Measurements from ENCODE around the gene BICD2.

BICD2 gene

GRCh38 chr9:92714787-92715487 is 49.7 kb downstream of the BICD2 start:
- no peak for DNase-seq (ENCODE audit: low read depth, low spot score)

- no peak for DNase-seq (ENCODE audit: low read depth, low spot score)
These were observed 50.6 kb downstream of the BICD2 start for GRCh38 chr9:92714016-92714415.

- no peak for DNase-seq (ENCODE audit: low read depth, low spot score)
These were observed 51.1 kb downstream of the BICD2 start for GRCh38 chr9:92713528-92713927.

- no peak for DNase-seq (ENCODE audit: low read depth, low spot score)
These were observed 51.9 kb downstream of the BICD2 start for GRCh38 chr9:92712767-92713166.

- no peak for DNase-seq (ENCODE audit: low read depth, low spot score)
These were observed 52.8 kb downstream of the BICD2 start for GRCh38 chr9:92711844-92712243.

- DNase-seq (ENCODE audit: low read depth, low spot score), result no peak
These were observed 53.5 kb downstream of the BICD2 start for GRCh38 chr9:92711146-92711545.

GRCh38 chr9:92710368-92710767 is 54.3 kb downstream of the BICD2 start:
- DNase-seq (ENCODE audit: low read depth, low spot score), result no peak

- DNase-seq (ENCODE audit: low read depth, low spot score), result no peak
These were observed 54.7 kb downstream of the BICD2 start for GRCh38 chr9:92709954-92710353.

GRCh38 chr9:92709240-92709639 is 55.4 kb downstream of the BICD2 start:
- no peak for DNase-seq (ENCODE audit: low read depth, low spot score)

GRCh38 chr9:92707530-92707929 is 57.1 kb downstream of the BICD2 start:
- no peak for DNase-seq (ENCODE audit: low read depth, low spot score)

- DNase-seq (ENCODE audit: low read depth, low spot score), result no peak
These were observed 58.3 kb downstream of the BICD2 start for GRCh38 chr9:92706218-92706940.

GRCh38 chr9:92704528-92704927 is 60.1 kb downstream of the BICD2 start:
- no peak for DNase-seq (ENCODE audit: low read depth, low spot score)

GRCh38 chr9:92696619-92697018 is 68.0 kb downstream of the BICD2 start:
- DNase-seq (ENCODE audit: low read depth, low spot score), result no peak

- DNase-seq (ENCODE audit: low read depth, low spot score), result no peak
These were observed 77.7 kb downstream of the BICD2 start for GRCh38 chr9:92686954-92687353.

- DNase-seq (ENCODE audit: low read depth, low spot score), result no peak
These were observed 79.6 kb downstream of the BICD2 start for GRCh38 chr9:92685022-92685421.

GRCh38 chr9:92682269-92682668 is 82.4 kb downstream of the BICD2 start:
- DNase-seq (ENCODE audit: low read depth, low spot score), result no peak

GRCh38 chr9:92680166-92681119 is 84.2 kb downstream of the BICD2 start:
- no peak for DNase-seq (ENCODE audit: low read depth, low spot score)

GRCh38 chr9:92679413-92680165 is 85.0 kb downstream of the BICD2 start:
- DNase-seq (ENCODE audit: low read depth, low spot score), result no peak

- DNase-seq (ENCODE audit: low read depth, low spot score), result no peak
These were observed 93.3 kb downstream of the BICD2 start for GRCh38 chr9:92671323-92671722.

GRCh38 chr9:92669890-92670708 is 94.5 kb downstream of the BICD2 start, which contains the start of gene IPPK:
TSS of gene IPPK (minus strand) at chr9:92670131. CDS start at chr9:92669988, 143 bp downstream.
- DNase-seq (ENCODE audit: low read depth, low spot score), result peak; percentile 97

Data from smooth muscle cell of the brain vasculature (primary cell).